HG02759 (cell line): ENCODE results near the gene MICAL2.

ENCODE experiments used
- ATAC-seq: cut with Tn5 transposase; IDR thresholded peaks from one replicate; pipeline ENCODE4 v1.9.1; 2021; ENCODE audit warnings: mild to moderate bottlenecking, moderate library complexity; ENCODE audit not compliant: unreplicated experiment

The MICAL2 gene

DNA sequence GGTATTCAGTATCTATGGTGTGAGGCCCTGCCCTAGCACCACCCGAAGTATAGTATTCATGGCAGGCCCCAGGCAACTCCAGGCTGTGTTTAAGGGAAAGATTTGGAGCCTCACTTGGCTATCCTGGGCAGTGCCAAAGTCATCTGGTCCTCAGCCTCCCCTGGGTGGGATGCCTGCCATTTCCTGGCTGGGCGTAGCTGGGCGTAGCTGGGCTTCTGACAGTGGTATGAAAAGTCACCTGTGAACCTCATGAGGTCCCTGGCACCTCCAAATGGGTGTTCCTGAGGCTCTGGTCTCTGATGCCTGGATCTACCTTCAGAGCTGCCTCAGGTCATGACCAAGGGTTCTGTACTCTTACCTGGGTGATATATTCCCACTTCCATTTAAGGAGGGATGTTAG is 154.0 kb downstream of the MICAL2 start:
- ATAC-seq = no peak

DNA sequence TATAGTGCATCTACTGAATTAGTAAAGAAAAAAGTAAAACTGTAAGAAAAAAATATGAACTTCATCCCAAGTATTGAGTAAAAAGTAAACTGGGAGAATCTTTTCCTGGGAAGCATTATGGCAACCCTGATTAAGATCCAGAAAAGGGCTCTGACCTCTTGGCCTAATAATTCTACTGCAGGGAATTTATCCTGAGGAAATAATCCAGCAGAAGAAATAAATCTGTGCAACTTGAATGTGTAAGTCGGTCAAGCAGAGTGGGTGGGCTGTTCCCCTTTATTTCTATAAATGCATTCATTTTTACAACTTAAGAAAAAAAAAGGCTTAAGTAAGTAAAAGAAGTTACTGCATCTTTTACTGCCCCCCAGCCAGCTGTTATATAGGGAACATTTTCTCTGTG is 155.7 kb downstream of the MICAL2 start:
- ATAC-seq = no peak

DNA sequence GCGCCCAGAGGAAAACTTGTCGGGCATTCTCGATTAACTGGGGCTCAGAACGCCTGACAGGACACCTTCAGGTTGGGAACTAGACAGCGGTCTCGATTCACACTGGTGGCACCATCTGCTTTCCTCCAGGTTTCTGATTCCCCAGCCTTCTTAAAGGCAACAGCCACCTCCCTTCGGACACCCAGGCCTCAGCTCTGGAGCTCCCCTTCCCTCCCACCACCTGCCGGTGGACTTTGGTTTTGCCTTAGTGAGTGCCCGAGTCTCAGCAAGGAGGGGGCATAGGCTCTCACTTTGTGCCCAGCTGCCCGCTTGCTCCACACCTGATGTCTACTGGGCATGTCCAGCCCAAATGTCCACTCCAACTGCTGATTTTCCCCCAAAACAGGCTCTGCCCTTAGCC is 156.6 kb downstream of the MICAL2 start:
- ATAC-seq = no peak

DNA sequence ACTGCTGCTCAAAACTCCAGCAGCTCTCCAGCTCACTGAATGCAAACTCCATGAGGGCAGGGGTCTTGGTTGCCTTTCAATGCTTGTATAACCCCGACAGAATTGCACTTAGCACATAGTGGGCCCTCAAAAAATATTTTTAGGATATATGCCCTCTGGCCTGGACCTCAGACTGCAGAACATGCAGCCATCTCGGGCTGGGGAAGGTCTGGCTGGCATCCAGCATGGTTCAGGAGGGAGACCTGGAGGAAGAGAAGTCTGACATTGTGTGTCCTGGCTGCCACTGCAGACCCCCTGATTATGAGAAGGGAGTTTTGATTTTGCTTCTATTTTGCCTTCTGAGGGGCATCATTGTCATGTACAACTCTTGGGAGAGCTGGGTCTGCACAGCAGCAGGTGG is 157.5 kb downstream of the MICAL2 start:
- ATAC-seq = no peak

DNA sequence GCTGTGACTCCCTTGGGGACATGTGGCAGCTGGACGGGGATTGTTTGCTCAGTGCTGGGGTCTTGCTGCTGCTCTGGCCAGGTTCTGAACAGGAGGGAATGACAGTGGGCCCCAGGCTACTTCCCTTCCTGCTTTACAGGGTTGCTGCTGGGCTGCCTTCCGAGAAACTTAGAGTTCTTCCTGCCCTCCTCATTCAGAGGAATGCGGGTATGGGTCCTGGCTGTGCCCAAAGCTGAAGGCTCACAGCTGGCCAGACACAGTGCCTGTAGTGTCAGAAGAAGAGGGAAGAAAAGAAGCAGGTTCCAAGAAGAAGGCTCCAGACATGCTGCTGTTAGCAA is 158.7 kb downstream of the MICAL2 start:
- no peak for ATAC-seq

DNA sequence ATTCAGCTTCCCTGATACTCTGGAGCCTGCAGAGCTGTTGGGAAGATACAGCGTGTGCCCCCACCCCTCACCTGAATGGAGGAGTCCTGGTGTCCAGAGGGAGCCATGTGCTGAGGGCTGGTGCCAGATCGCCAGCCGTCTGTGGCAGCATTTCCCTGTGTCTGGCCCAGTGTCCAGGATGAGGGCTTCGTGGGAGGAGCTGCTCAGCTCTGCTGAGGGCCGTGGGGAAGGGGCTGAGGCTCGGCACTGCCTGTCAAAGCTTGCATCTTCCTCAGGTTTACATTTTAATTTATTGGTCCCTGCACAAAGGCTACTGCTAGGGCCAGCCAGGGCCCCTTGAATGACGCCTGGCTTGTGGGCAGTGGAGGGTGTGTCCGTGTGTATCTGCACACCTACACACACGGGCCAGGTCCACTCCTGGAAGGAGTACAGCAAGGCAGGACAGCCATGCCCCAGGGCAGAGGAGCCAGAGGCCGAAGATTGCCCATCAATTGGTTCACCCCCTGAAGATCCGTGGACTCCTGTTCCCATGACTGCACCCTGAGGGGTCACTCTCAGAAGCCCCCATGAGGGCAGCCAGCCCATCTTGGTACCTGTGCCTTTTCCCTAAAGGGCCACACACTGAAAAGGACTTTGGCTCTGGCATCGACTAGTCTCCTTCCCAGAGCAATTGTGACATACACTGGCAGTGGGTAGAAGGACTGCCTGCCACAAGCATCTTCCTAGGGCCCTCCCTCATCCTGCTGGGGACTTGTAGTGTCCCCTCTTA is 159.2 kb downstream of the MICAL2 start:
- no peak for ATAC-seq

DNA sequence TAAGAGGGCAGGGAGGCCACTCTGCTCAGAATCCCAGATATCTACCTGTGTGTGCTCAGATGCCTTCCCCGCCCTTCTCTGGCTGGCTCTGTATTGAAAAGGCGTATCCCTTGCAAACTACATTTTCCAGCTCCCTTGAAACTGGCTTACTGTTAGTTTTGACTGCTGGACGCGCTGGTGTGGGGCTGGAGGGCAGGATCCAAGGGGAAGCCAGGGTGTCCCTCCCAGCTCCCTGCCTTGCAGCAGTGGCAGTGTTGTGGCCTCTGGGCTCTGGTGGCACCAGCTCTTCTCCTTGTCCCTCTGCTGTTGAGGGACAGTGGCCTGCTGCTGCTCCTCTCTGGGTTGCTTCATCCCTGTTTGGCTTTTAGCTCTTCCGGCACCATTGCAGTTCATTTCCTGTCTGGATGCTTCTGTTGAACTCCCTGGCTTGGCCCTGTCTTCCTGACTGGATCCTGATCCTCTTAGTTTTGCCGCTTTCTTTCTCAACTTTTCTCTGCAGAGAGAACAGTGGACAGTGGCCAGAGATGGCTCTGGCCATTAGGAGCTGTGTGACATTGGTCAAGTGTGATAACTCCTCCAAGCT is 159.9 kb downstream of the MICAL2 start:
- no peak for ATAC-seq

DNA sequence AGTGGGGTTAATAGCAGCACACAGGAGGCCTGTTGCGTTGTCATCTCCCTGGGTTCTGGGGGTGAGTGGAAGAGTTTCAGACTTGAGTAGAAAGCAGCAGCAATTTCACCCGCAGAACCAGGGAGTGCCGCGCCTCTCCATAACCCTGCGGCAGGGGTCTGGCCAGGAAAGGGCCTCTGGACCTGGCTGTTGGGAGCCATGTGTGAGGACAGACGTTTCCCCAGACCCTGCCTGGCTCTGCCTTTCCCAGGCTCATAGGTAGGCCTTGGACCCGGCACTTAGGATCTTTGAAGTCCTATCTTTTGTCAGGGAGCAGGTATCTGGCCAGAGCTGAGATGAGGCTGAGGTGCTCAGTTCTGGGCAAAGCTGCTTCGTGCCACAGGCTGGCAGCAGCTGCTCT is 160.4 kb downstream of the MICAL2 start:
- ATAC-seq = no peak

DNA sequence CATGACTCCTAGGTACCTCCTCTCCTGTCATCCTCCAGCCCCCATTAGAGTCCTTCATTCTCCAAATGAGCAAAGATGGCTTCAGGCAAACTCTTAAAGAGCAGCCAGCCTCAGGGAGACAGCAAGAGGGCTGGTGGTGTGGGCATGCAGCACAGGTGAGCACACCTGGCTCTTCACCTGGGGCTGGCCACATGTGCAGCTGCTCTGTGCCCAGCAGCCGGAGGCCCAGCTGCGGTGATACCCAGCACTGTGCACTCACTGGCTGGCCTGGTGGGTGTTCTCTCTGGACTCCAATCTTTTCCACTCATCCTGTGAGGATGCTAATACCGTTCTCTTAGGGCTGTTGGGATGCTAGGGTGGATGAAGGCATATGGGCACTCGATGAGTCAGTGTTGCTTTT is 160.9 kb downstream of the MICAL2 start:
- no peak for ATAC-seq

DNA sequence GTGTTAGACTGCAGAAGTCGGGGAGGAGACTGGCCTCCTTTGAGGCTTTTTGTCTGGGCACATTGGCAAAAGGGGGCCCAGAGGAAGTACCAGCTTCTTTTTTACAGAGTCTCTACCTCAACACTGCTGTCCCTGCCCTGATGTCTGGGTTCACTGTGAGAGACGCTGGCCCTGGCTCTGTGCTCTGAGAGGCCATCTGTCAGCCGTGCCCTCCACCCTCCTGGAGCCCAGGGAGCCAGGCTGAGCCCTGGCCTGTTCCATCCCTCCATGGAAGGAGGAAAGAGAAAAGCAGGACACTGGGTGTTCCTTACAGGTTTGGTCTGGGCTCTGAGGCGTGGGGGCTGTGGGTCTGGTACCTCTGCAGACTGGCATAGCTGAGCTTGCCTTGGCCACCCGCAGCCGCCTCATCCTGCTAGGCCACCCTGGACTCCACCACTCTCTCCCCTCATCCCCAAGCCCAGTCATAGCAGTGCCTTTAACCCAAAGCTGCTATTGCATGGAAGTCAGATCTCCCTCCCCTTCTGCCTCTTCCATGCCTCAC is 161.5 kb downstream of the MICAL2 start:
- ATAC-seq = no peak

DNA sequence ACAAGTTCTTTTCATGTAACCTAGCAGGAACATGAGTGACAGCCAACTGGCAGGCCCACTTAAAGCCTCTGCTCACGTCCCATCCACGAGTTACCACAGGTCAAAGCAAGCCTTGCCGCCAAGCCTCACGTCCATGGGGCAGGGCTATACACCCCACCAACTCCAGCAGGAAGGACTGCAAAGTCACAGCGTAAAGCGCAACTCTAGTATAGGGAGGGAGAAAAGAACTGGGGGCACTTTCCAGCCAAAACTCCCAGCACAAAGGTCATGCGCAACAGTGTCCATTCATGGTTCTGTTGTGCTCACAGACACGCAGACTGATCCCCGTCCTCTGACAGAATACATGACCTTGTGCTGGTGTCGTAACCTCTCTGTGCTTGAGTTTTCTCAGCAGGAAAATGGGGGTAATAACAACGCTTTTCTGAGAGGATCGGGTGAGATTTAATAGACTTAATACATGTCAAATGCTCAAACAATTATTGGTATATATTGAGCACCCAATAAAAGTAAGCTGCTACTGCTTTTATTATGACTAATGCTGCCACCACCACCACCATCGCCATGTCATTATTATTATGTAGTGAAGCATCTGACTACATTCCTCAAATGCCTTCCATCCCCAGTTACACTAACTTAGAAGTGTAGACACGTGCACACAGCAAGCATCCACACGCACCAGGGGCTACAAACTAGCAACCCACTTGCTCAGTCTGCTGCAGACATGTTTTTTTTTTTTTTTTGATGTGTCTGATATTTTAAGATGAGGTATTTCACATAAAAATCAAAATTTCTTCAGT is 162.6 kb downstream of the MICAL2 start:
- no peak for ATAC-seq

DNA sequence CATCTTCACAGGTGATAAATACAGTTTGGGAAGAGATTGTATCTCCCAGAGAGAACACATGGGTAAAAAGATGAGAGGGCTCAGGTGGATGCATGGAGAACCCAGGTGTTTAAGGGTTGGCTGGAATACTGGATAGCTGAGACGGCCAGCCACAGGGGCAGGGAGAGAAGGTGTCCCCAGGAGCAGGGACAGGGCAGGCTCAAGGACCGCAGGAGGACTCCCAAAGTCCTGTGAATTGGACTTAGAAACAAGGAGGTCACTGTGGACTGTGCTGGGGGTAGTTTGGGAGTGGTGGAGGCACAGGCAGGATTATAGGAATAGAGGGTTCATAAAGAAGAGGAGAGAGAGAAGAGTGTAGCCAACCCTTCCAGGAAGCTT is 163.2 kb downstream of the MICAL2 start:
- ATAC-seq = no peak

DNA sequence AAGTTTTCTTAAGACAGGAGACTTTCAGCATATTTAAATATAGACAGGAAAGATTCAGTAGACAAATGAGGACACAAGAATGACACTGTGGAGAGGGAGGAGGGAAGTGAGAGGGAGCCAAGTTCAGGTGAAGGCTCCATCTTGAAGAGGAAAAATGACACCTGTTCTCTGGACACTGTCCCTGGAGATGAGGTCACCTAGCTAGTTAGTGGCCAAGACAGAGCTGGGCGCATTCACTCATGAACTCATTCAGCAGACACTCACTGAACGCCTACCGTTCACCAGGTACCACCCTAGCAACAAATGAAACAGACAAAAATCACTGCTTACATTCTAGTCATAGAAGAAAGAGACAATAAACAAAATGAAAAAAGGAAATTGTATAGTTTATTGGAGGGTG is 163.7 kb downstream of the MICAL2 start:
- no peak for ATAC-seq

DNA sequence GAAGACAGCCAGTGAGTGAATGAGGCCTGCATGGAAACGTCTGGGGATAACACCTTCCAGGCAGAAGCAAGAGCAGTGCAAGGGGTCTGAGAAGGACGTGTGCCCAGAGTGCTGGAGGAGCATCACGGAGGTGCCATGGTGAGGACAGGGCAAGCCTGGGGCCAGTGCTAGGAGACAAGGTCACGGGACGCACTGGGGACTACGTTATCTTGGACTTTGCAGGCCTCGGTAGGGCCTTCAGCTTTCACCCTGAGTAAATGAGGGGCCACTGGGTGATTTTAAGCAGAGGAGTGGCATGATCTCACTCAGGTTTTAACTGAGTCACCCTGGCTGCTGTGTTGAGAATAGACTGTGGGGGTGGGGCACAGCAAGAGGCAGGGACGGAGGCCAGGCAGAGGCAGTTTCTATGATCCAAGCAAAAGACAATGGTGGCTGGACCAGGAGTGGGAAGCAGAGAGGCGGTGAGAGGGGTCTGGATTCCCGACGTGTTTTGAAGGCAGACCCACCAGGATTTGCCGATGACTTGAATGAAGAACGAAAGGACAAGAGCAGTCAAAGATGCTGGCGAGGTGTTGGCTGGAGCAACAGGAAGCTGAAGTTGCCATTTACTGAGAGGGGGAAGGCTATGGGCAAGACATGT is 164.3 kb downstream of the MICAL2 start:
- ATAC-seq = no peak

DNA sequence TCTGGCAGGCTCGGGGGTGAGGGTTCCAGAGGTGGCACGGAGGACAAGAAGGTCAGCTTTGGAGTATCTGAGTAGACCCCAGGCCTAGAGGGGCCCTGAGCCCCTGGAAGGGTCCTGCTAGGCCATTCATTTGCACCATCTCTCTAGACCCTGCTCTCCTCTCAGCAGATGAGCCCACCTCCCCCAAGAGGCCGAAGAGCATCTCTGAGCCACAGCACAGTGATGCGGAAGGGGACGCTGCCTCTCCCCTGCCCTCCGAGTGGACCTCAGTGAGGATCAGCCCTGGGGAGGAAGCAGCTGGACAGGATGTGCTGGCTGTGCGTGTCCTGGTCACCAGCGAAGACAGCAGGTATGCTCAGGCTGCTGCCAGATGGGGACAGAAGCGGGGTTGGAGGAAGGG is 165.4 kb downstream of the MICAL2 start:
- ATAC-seq = no peak

DNA sequence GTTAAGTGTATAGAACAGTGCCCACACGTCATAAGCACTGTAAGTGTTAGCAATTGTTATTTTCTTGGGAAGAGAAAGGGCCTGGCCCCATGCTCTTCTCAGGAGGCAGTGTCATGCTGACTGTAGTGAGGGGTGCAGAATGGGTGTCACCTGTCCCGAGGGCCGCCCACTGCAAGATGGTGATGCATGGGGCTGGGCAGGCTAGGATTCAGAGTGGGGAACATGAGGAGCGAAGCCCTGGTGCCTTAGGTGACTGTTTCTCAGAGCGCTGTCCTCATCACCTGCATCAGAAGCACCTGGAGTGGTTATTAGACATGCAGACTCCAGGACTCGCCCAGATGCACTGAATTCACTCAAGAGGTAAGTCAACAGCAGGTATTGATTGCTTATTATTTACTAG is 166.0 kb downstream of the MICAL2 start:
- no peak for ATAC-seq

DNA sequence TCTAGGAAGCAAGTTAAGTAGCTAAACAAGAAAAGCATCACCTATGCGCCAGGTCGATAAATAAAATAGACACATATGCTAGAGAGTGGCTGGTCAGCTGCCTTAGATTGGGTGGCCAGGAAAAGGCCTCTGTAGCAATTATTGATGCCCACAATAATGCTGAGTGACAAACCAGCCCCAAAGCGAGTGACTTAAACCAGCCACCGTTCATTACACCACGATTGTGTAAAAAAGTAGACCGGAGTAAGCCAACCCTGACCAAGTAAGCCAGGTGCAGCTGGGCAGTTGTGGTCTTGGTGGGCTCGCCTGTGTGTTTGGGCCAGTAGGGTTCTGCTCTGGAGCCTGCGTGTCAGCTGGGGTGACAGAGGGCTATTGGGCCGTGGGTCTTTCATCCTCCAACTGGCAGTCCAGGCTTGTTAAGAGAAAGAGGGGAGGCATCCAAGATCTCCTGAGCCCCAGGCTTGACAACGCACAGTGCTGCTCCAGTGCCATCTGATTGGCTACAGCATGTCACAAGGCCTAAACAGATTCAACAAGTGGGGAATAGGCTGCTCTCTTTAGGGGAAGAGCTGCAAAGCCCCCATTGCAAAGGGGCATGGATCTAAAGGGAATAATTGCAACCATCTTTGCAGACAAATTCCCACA is 166.6 kb downstream of the MICAL2 start:
- no peak for ATAC-seq

DNA sequence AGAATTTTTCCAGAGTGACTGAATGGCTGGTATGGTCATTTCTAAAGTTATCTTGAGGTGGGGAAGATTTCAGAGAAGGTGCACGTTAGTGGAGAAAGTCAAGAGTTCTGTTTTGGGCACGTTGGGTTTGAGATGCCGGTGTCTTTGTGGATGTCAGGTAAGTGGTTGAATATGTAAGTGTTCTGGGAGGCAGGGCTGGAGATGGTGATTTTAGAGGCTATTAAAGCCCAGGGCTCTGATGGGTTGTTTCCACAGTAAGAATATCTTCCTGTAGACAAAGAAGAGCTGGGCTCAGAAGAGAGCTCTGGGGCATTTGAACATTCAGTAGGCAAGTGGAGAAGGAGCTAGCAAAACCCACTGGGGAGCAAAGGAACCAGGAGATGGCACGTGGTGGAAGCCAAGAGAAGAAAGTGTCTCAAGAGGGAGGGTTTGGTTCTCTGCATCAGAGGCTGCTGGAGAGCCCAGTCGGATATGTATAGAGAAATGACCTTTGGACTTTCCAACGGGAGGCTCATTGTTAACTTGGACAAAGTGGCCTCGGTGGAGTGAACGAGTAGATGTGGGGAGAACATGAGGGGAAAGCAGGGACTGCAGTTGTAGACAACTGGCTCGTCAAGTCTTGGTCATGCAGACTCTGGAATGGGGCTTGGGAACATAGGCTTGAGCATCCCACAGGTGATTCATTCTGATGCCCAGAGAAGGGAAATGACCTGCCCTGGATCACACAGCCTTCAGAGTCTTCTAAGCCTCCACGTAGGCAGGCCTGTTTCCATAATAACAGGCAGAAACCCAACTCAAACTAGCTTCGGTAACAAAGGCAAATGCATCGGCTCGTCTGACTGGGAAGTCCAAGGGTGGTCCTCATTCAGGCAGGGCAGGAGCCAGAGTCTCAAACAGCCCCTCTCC is 168.6 kb downstream of the MICAL2 start:
- no peak for ATAC-seq

DNA sequence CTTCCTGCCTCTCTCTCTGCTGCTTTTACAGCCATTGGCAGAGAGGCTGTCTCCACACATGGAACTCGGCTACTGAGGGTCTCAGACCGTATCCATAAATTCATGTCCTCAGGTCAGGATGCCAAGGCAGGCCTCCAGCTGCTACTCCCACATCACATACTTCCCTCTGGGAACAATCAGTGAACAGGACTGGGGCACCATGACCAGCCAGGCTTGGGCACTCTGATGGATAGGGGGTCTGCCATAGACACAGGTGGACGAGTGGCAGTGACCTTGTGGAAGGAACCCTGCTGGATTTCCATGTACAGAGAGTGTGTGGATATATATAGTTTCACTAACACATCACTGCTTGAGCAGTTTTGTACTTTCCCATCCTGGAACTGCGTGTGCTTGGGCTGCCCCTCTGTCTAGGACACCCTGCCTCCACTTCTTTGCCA is 169.3 kb downstream of the MICAL2 start:
- ATAC-seq = no peak
